Ishikawa (cell line): ENCODE measurements around the gene KRTAP1-5.

Source experiments
- FOXM1 ChIP-seq: IDR thresholded peaks from 2 replicates; pipeline ENCODE4 v1.6.1; 2012; ENCODE audit warnings: low read depth, borderline replicate concordance
- NFIC ChIP-seq: IDR thresholded peaks from 2 replicates; pipeline ENCODE4 v1.6.1; 2012
- TCF12 ChIP-seq: IDR thresholded peaks from 2 replicates; pipeline ENCODE4 v1.6.1; 2012; ENCODE audit warnings: low read depth
- YY1 ChIP-seq: IDR thresholded peaks from 2 replicates; pipeline ENCODE4 v1.6.1; 2012; ENCODE audit warnings: low read depth
- TF ChIP-seq, protein P1 (sequence below): IDR thresholded peaks from 2 replicates; pipeline ENCODE4 v1.6.1; 2012
- TF ChIP-seq, protein P2 (sequence below): IDR thresholded peaks from 2 replicates; pipeline ENCODE4 v1.6.1; 2012; ENCODE audit warnings: low read depth, mild to moderate bottlenecking

DNA sequence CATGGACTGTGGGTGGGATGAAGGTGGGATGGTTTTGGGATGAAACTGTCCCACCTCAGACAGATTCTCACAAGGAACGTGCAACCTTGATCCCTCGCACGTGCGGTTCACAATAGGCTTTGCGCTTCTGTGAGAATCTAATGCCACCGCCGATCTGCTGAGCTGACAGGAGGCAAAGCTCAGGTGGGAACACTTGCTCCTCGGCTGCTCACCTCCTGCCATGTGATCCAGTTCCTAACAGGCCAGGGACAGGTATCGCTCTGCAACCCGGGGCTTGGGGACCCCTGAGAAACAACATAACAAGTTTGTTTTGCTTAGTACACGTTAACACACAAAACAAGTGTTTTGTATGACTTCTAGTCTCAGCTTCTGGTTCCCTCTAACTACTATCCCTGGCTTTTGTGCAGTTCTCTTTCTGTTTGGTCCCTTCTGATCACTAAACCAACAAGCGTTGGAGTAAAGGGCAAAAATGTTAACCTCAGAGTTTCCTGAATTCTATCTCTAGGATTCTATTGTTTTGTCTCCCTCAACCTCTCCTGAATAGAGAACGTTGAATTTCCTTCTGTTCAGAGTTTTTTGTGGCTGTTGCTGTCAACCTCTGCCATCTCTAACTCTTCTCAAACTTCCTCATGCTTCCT is 10.3 kb downstream of the KRTAP1-5 start:
- TF ChIP-seq TCF12 (no peak), NFIC (no peak), YY1 (no peak), FOXM1 (no peak)
- TF ChIP-seq, protein P1, sequence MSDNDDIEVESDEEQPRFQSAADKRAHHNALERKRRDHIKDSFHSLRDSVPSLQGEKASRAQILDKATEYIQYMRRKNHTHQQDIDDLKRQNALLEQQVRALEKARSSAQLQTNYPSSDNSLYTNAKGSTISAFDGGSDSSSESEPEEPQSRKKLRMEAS: no peak
- TF ChIP-seq, protein P2, sequence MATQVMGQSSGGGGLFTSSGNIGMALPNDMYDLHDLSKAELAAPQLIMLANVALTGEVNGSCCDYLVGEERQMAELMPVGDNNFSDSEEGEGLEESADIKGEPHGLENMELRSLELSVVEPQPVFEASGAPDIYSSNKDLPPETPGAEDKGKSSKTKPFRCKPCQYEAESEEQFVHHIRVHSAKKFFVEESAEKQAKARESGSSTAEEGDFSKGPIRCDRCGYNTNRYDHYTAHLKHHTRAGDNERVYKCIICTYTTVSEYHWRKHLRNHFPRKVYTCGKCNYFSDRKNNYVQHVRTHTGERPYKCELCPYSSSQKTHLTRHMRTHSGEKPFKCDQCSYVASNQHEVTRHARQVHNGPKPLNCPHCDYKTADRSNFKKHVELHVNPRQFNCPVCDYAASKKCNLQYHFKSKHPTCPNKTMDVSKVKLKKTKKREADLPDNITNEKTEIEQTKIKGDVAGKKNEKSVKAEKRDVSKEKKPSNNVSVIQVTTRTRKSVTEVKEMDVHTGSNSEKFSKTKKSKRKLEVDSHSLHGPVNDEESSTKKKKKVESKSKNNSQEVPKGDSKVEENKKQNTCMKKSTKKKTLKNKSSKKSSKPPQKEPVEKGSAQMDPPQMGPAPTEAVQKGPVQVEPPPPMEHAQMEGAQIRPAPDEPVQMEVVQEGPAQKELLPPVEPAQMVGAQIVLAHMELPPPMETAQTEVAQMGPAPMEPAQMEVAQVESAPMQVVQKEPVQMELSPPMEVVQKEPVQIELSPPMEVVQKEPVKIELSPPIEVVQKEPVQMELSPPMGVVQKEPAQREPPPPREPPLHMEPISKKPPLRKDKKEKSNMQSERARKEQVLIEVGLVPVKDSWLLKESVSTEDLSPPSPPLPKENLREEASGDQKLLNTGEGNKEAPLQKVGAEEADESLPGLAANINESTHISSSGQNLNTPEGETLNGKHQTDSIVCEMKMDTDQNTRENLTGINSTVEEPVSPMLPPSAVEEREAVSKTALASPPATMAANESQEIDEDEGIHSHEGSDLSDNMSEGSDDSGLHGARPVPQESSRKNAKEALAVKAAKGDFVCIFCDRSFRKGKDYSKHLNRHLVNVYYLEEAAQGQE: no peak
